Muscle of back (tissue), 11 donors: ENCODE measurements around the gene ANGPTL3. TPM values are rescaled to one million over a fixed set of nuclear protein-coding genes. Genes with fewer than 3 reads are reported as not detected.

Source experiments
- DNase-seq, 3 donors: peaks; one replicate each; pipeline versions ENCODE4 v3.0.0 to v3.0.0-alpha.2; 2013
- polyA plus RNA-seq, 10 donors: library from polyadenylated mRNA; unstranded; fragments of 120-200 nt; gene quantifications; one replicate each; pipeline ENCODE4 v1.2.1, GENCODE V29; 2013; ENCODE audit not compliant: insufficient read length in 10 of 10

Gene ANGPTL3
- polyA plus RNA-seq, 10 donors, result 0.07 to 0.64 (median 0.12) TPM; not detected in 3

DNA sequence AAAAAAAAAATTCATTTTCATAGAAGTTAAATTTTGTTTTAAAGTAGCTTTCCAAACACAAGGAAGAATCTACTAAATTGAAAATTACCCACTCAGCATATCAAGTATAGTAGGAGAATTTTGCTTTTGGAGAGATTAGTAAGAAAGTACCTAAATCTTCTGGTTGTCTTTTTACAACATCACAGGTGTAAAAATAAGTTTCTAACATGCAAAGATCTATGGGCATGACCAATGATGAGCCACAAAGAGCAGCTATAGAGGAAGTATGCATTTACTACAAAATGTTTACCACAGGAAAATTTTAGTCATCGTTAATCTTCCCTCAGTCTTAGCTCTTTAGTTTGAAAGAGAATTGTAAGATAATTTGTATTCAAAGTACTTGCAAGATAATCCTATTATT lies 28.1 kb downstream of the ANGPTL3 start:
- DNase-seq, result no peak

DNA sequence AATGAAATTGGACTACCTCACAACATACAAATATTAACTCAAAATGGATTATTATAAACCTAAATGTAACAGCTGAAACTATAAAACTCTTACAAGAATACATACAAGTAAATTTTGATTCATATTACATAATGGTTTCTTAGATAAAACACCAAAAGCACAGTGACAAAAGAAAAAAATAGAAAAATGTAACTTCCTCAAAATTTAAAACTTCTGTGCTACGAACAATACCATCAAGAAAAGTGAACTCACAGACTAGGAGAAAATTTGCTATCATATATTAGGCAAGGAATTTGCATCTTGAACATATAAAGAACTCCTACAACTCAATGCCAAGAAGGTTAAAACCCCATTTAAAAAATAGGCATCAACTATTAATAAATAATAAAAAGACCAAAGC lies 31.2 kb downstream of the ANGPTL3 start:
- no peak for DNase-seq

- no peak for DNase-seq
These were observed 40.2 kb downstream of the ANGPTL3 start for GRCh38 chr1:62637392-62638105.

DNA sequence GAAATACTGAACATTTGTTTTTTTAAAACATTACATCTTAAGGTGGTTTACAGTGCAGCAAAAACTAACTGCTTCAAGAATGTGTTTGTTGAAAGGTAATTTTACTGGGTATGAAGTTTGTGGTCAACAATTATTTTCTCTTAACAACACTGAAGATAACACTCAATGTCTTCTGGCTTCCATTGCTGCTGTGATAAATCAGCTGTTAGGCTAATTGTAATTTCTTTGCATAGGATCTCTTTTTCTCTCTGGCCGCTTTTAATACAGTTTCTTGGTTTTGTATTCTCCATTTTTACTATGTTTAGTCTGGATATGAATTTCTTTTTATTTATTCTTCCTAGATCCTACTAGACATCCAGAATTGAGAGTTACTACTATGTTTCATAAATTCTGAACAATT lies 46.0 kb downstream of the ANGPTL3 start:
- DNase-seq, result no peak

- no peak for DNase-seq
These were observed 55.1 kb downstream of the ANGPTL3 start for GRCh38 chr1:62652387-62652786.

GRCh38 chr1:62654744-62655143 lies 57.4 kb downstream of the ANGPTL3 start:
- DNase-seq, result peak; percentile 33 to 56 (median 52)

Other genes starting within 250 kb of the ANGPTL3 start
- 10 to 100 TPM; 35.7 to 54.7 (median 45.0) TPM for gene USP1, start 160.5 kb upstream of the ANGPTL3 start, polyA plus RNA-seq
- gene DOCK7, start 90.9 kb downstream of the ANGPTL3 start, polyA plus RNA-seq, result 10 to 100 TPM; 29.3 to 39.5 (median 35.3) TPM
- 10 to 100 TPM in 5 of 10 donors, 1 to 10 TPM in 5; 7.2 to 14.9 (median 10.6) TPM for gene ATG4C, start 186.6 kb downstream of the ANGPTL3 start, polyA plus RNA-seq